Spleen (tissue), 11 donors: ENCODE results near the gene BNC2. TPM values are rescaled to one million over a fixed set of nuclear protein-coding genes. Genes with fewer than 3 reads are reported as not detected.

Experiments
- DNase-seq: peaks from one replicate; pipeline ENCODE4 v3.0.0-alpha.2; 2020
- H3K27ac ChIP-seq, 8 donors: fragments of 200-600 bp; sonication (generic) in 7 of 8; 1 replicate in 4 of 8; 2 replicates in 4 of 8; pipeline versions ENCODE4 v1.5.0 to v1.8.0; 2016 to 2021; ENCODE audit warnings: inconsistent platforms in 4 of 8, mild to moderate bottlenecking in 4 of 8, moderate library complexity in 1 of 8
- H3K27me3 ChIP-seq, 7 donors: fragments of 200-600 bp; sonication (generic) in 6 of 7; replicated peaks in 1 of 7; 1 replicate in 4 of 7; 2 replicates in 3 of 7; pipeline versions ENCODE4 v1.5.0 to v1.8.0; 2016 to 2021; ENCODE audit warnings: inconsistent platforms in 3 of 7, mild to moderate bottlenecking in 1 of 7
- H3K36me3 ChIP-seq, 6 donors: fragments of 200-600 bp; sonication (generic) in 5 of 6; 1 replicate in 4 of 6; 2 replicates in 2 of 6; pipeline versions ENCODE4 v1.5.0 to v1.8.0; 2016 to 2021; ENCODE audit warnings: inconsistent platforms in 2 of 6
- H3K4me1 ChIP-seq, 6 donors: fragments of 200-600 bp; sonication (generic) in 5 of 6; 1 replicate in 3 of 6; 2 replicates in 3 of 6; pipeline versions ENCODE4 v1.5.0 to v1.8.0; 2016 to 2021; ENCODE audit warnings: inconsistent platforms in 3 of 6
- H3K4me3 ChIP-seq, 8 donors: fragments of 200-600 bp; sonication (generic) in 7 of 8; 1 replicate in 4 of 8; 2 replicates in 4 of 8; pipeline versions ENCODE4 v1.5.0 to v1.8.0; 2016 to 2021; ENCODE audit warnings: inconsistent platforms in 4 of 8, mild to moderate bottlenecking in 4 of 8, moderate library complexity in 2 of 8
- H3K9me3 ChIP-seq, 8 donors: fragments of 200-600 bp; sonication (generic) in 7 of 8; 1 replicate in 4 of 8; 2 replicates in 4 of 8; pipeline versions ENCODE4 v1.5.0 to v1.8.0; 2016 to 2021; ENCODE audit warnings: inconsistent platforms in 4 of 8
- POLR2A ChIP-seq, 3 donors: fragments of 450-650 bp; IDR thresholded peaks; one replicate each; pipeline ENCODE4 v1.5.1; 2017; ENCODE audit warnings: antibody characterized with exemption in 3 of 3, mild to moderate bottlenecking in 1 of 3
- POLR2AphosphoS5 ChIP-seq, 3 donors: sonication (generic); formaldehyde crosslinking; IDR thresholded peaks; one replicate each; pipeline ENCODE4 v1.5.1; 2017; ENCODE audit warnings: antibody characterized with exemption in 3 of 3
- WGBS, 5 donors: extraction: QIAGEN DNeasy Blood & Tissue Kit in 3 of 5; methylation state at CpG; one replicate each; pipeline versions ENCODE4 v1.1.5 to v1.1.7; 2013 to 2018; 5-methylcytosine and 5-hydroxymethylcytosine counted together
- intact Hi-C: fragments of 100-400 bp; cut with DNase I; formaldehyde crosslinking; loops from one replicate; pipeline ENCODE4 v1.15.0; 2023; ENCODE audit warnings: low total_unique reads
- polyA plus RNA-seq, 3 donors: library from polyadenylated mRNA; stranded (reverse); fragments of 200-250 nt; gene quantifications; one replicate each; pipeline ENCODE4 v1.2.1, GENCODE V29; 2013
- total RNA-seq, 7 donors: library from RNA; depleted of rRNA in 3 of 7; stranded (reverse); fragments of >200 nt in 3 of 7; fragmentation: NEBNext Ultra II Directional in 4 of 7; extraction: Animal tissue kit (Norgen Biotek cat#: 25700) in 4 of 7; gene quantifications; one replicate each; pipeline versions ENCODE4 v1.1.0 to v1.2.1, GENCODE V29; 2016 to 2021
- TF ChIP-seq, protein P1 (sequence below), 11 experiments: fragments of 200-600 bp in 7 of 11; fragments of 450-650 bp in 4 of 11; sonication (generic) in 4 of 11; IDR thresholded peaks in 8 of 11; conservative IDR thresholded peaks in 3 of 11; 1 replicate in 7 of 11; 2 replicates in 4 of 11; pipeline versions ENCODE4 v1.4.0 to v1.8.0; 2016 to 2021; ENCODE audit warnings: antibody characterized with exemption in 11 of 11, inconsistent platforms in 4 of 11, mild to moderate bottlenecking in 1 of 11
- donor health status: healthy with polysubstance abuse.
- donor health status: DM: no; HTN: no; CAD: no; lungs with moderate emphysema.
- donor health status: DM: no; HTN: no; CAD: no.
- donor health status: Bipolar disorder and iron deficiency.
- donor health status: healthy.
- donor health status: DM: no; HTN: no; CAD: no.
- donor health status: DM: yes; HTN: yes; CAD: no.

The BNC2 gene
- total and polyA plus RNA-seq, 10 donors = 0.07 to 4.3 (median 1.3) TPM

GRCh38 chr9:16515879-16516301 lies 354.6 kb downstream of the BNC2 start:
- no peak for DNase-seq
- H3K27me3 ChIP-seq = no peaks in the 10 kb centered on the region

GRCh38 chr9:16515207-16515606 lies 355.3 kb downstream of the BNC2 start:
- peaks cover 0 to 10% (median 0%) of the 10 kb centered on the region in 6 donors for H3K4me1 ChIP-seq

More at GRCh38 chr9:16515879-16516301, 354.6 kb downstream of the BNC2 start:
- TF ChIP-seq, protein P1, sequence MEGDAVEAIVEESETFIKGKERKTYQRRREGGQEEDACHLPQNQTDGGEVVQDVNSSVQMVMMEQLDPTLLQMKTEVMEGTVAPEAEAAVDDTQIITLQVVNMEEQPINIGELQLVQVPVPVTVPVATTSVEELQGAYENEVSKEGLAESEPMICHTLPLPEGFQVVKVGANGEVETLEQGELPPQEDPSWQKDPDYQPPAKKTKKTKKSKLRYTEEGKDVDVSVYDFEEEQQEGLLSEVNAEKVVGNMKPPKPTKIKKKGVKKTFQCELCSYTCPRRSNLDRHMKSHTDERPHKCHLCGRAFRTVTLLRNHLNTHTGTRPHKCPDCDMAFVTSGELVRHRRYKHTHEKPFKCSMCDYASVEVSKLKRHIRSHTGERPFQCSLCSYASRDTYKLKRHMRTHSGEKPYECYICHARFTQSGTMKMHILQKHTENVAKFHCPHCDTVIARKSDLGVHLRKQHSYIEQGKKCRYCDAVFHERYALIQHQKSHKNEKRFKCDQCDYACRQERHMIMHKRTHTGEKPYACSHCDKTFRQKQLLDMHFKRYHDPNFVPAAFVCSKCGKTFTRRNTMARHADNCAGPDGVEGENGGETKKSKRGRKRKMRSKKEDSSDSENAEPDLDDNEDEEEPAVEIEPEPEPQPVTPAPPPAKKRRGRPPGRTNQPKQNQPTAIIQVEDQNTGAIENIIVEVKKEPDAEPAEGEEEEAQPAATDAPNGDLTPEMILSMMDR (IDR thresholded peaks at IDR 0.05 in 8 of 11, conservative IDR thresholded peaks at IDR 0.05 in 3 of 11) = no peak
- no peak for TF ChIP-seq POLR2A (IDR thresholded peaks at IDR 0.05)
- TF ChIP-seq POLR2AphosphoS5 (IDR thresholded peaks at IDR 0.05) = no peak
- H3K4me3 ChIP-seq = no peak overlapping the region
- intact Hi-C loops = no loop called here
- no peaks in the 10 kb centered on the region for H3K9me3 ChIP-seq
- H3K4me1 ChIP-seq = peaks cover 0 to 10% (median 0%) of the 10 kb centered on the region in 6 donors
- H3K36me3 ChIP-seq = no peaks in the 10 kb centered on the region
- H3K27ac ChIP-seq = no peak overlapping the region
- WGBS, 5 donors = 63 to 83% (median 72%) methylated on average over 4 of the region's 4 CpGs

GRCh38 chr9:16514131-16514530 lies 356.3 kb downstream of the BNC2 start:
- WGBS, 5 donors = 73 to 100% (median 79%) methylated on average over 1 of the region's 1 CpG
- intact Hi-C loops = no loop called here
- TF ChIP-seq POLR2AphosphoS5 (IDR thresholded peaks at IDR 0.05) (no peak), POLR2A (IDR thresholded peaks at IDR 0.05) (no peak)
- TF ChIP-seq, protein P1 (IDR thresholded peaks at IDR 0.05 in 8 of 11, conservative IDR thresholded peaks at IDR 0.05 in 3 of 11) = no peak

More at GRCh38 chr9:16515207-16515606, 355.3 kb downstream of the BNC2 start:
- H3K4me3 ChIP-seq = no peak overlapping the region
- no peaks in the 10 kb centered on the region for H3K27me3 ChIP-seq
- H3K27ac ChIP-seq = no peak overlapping the region
- TF ChIP-seq POLR2AphosphoS5 (IDR thresholded peaks at IDR 0.05) (no peak), POLR2A (IDR thresholded peaks at IDR 0.05) (no peak)
- TF ChIP-seq, protein P1 (IDR thresholded peaks at IDR 0.05 in 8 of 11, conservative IDR thresholded peaks at IDR 0.05 in 3 of 11) = no peak
- DNase-seq = no peak
- WGBS, 5 donors = 88 to 94% (median 93%) methylated on average over 12 of the region's 12 CpGs
- H3K9me3 ChIP-seq = no peaks in the 10 kb centered on the region
- intact Hi-C loops = no loop called here
- H3K36me3 ChIP-seq = no peaks in the 10 kb centered on the region

GRCh38 chr9:16512281-16512680 lies 358.2 kb downstream of the BNC2 start:
- 87 to 91% (median 89%) methylated on average over 4 of the region's 4 CpGs for WGBS, 5 donors
- no peaks in the 10 kb centered on the region for H3K9me3 ChIP-seq
- peaks cover 0 to 10% (median 0%) of the 10 kb centered on the region in 6 donors for H3K4me1 ChIP-seq
- no peaks in the 10 kb centered on the region for H3K36me3 ChIP-seq
- no peak overlapping the region for H3K27ac ChIP-seq
- no peaks in the 10 kb centered on the region for H3K27me3 ChIP-seq
- no peak overlapping the region for H3K4me3 ChIP-seq
- no peak for DNase-seq
- TF ChIP-seq POLR2A (IDR thresholded peaks at IDR 0.05) = no peak
- TF ChIP-seq, protein P1 (IDR thresholded peaks at IDR 0.05 in 8 of 11, conservative IDR thresholded peaks at IDR 0.05 in 3 of 11) = no peak
- no peak for TF ChIP-seq POLR2AphosphoS5 (IDR thresholded peaks at IDR 0.05)
- intact Hi-C loops = no loop called here

More at GRCh38 chr9:16514131-16514530, 356.3 kb downstream of the BNC2 start:
- Histone ChIP-seq H3K4me1 (peaks cover 0 to 10% (median 0%) of the 10 kb centered on the region in 6 donors), H3K27me3 (no peaks in the 10 kb centered on the region), H3K36me3 (no peaks in the 10 kb centered on the region), H3K4me3 (no peak overlapping the region), H3K9me3 (no peaks in the 10 kb centered on the region), H3K27ac (no peak overlapping the region)
- DNase-seq = no peak
